AG09309 (cell line): ENCODE measurements around the gene EXOC3.

Experiments
- DNase-seq: peaks from one replicate; pipeline ENCODE4 v3.0.0-alpha.2; 2010; ENCODE audit warnings: low read depth
- H3K4me3 ChIP-seq: 2 replicates; pipeline ENCODE4 v1.5.1; 2011; ENCODE audit warnings: mild to moderate bottlenecking, low read depth, low read length, moderate library complexity; ENCODE audit not compliant: control insufficient read depth
- TF ChIP-seq, protein P1 (sequence below): IDR thresholded peaks from 2 replicates; pipeline ENCODE4 v1.5.1; 2011; ENCODE audit warnings: mild to moderate bottlenecking, low read depth, low read length, inconsistent platforms; ENCODE audit not compliant: insufficient read depth, control insufficient read depth; ENCODE audit errors: missing control alignments

Gene EXOC3

DNA sequence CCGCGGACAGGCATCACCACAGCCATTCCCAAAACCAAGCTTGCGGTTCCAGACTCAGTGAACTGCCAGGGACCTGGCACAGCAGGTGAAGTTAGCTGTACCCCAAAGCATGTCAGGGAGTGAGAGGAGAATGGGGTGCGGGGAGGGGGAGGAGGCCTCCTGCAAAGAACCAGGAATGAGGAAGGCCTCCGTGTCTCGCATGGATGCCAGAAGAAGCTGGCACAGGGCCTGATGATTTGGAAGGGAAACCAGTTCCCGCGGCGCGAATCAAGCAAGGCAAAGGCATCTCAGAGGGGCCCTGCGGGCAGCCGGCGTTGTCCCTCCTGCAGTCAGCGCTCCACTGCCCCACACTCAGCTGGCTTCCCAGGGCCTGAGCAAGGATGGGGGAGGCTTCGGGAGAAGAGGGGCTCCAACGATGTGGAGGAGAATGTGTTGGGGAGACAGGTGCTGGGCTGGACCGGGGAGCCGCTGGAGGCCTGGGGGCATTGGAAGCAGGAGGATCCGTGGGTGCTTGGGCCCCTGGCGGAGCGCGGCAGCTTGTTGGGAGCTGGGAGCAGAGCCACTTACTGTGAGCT, 66.7 kb downstream of the EXOC3 start:
- TF ChIP-seq, protein P1, sequence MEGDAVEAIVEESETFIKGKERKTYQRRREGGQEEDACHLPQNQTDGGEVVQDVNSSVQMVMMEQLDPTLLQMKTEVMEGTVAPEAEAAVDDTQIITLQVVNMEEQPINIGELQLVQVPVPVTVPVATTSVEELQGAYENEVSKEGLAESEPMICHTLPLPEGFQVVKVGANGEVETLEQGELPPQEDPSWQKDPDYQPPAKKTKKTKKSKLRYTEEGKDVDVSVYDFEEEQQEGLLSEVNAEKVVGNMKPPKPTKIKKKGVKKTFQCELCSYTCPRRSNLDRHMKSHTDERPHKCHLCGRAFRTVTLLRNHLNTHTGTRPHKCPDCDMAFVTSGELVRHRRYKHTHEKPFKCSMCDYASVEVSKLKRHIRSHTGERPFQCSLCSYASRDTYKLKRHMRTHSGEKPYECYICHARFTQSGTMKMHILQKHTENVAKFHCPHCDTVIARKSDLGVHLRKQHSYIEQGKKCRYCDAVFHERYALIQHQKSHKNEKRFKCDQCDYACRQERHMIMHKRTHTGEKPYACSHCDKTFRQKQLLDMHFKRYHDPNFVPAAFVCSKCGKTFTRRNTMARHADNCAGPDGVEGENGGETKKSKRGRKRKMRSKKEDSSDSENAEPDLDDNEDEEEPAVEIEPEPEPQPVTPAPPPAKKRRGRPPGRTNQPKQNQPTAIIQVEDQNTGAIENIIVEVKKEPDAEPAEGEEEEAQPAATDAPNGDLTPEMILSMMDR = no peak
- DNase-seq = no peak
- no peak overlapping the region for H3K4me3 ChIP-seq

DNA sequence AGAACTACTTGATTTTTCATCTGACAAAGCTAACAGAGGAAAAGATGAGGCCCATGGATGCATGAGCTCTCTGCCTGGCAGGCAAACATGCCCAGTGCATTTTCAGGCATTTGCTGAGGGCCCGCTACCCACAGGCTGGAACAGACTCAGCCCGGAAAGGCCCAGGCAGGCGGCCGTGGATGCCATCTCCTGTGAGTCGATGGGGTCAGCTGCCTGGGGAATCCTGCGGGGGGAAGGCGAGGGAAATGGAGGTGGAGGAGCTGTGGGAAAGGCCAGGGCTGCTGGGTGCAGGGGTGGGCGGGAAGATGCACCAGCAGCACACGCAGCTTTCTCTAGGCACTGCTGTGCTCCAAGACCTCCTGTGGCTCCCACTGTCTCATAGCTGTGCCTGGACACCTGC, 67.5 kb downstream of the EXOC3 start:
- TF ChIP-seq, protein P1 = no peak
- H3K4me3 ChIP-seq = no peak overlapping the region
- no peak for DNase-seq

DNA sequence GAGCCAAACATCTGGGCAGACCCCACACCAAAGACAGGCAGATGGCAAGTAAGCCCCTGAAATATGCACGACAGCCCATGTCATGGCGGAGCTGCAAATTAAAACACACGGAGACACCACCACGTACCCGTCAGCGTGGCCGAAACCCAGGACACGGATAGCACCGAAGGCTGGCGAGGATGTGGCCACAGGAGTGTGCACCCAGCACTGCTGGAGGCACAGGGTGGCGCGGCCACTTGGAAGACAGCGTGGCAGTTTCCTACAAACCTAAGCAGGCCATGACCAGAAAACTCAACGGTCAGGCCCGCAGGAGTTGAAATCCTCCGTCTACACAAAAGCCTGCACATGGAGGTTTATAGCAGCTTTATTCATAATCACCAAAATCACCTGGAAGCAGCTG, 68.5 kb downstream of the EXOC3 start:
- DNase-seq = no peak
- TF ChIP-seq, protein P1 = no peak

DNA sequence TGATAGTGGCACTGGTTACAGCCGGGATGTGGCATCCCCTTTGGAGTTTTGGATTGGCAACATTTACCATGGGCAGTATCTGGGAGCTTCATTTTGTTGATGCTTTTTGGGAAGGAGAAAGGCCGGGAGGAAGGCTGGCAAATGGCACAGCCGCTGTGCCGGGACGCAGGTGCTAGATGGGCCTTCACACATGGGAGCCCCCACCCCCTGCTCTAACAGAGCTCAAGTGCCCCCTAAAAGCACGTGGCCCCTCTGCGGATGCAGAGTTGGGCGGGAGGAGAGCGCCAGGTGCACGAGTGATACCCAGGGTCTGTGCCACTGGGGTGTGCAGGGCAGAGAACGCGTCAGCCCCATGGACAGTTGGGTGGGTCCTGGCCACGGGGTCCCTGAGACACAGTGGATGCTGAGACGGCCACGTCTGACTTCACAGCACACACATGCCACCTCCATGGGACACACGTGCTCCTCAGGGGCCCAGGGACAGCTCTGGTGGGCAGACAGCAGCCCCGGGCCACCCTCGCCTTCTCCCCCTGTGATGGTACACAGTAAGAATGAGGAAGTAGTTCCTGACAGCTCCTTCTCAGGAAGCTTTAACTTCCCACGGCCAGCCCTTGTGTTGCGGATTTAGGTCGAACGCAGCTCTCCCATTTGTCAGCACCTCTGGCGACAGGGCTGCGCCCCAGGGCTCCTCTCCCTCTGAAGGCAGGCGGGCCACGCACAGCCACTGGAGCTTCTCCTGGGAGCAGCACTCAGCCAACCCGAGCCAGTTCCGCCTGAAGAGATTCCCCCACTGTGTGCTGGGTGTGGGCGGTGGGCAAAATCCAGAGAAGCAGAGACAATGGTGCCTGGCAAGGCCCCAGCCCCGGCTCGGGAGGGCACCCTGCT, 70.5 kb downstream of the EXOC3 start:
- TF ChIP-seq, protein P1 = no peak
- no peak overlapping the region for H3K4me3 ChIP-seq
- no peak for DNase-seq

More for the DNA sequence above, 68.5 kb downstream of the EXOC3 start:
- H3K4me3 ChIP-seq = no peak overlapping the region

DNA sequence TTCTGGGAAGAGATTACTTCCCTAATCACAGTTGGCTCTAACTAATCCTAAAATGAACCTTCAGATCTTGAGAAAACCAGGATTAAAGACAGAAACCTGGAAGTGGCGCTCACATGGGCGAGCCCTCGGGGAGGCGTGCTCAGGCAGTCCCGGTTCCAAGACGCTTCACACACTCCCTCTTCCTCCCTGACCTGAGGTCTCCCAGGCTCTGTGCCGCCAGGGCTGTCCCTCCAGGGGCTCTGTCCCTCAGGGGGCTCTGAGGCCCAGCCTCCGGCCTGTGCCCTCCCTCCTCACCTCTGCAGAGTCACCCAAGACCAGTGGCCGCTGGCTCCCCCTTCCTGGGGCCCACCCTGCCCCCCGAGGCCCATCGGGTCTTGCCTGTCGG, 71.1 kb downstream of the EXOC3 start:
- TF ChIP-seq, protein P1 = no peak
- no peak for DNase-seq
- H3K4me3 ChIP-seq = no peak overlapping the region

DNA sequence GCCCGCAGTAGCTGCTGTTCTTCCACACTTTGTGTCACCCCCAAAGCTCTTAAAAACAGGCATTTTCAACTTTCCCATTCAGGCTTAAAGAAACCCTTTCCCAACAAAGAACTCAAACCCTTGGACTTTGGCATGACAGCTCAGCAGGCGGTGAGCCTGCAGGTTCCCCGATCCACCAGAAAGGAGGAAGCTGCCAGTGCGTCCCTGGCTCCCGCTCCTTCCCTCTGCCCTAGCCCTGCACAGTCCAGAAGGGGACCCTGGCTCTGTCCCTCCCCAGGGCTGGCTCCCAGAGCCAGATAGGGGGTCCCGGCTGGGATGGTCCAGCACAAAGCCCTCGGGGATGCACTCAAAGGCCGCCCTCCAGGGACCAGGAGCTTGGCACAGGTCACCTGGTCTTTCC, 71.7 kb downstream of the EXOC3 start:
- no peak for DNase-seq
- H3K4me3 ChIP-seq = no peak overlapping the region
- TF ChIP-seq, protein P1 = no peak
